Measurements from ENCODE around the gene C3orf33. TPM values are rescaled to one million over a fixed set of nuclear protein-coding genes. Genes with fewer than 3 reads are reported as not detected.

Gene C3orf33
- total and polyA plus RNA-seq, 9 of the 15 experiments (the other 6 are each of a cell fraction or from before 2014, with no cell fraction given): 4.1 to 10.2 (median 6.0) TPM

DNA sequence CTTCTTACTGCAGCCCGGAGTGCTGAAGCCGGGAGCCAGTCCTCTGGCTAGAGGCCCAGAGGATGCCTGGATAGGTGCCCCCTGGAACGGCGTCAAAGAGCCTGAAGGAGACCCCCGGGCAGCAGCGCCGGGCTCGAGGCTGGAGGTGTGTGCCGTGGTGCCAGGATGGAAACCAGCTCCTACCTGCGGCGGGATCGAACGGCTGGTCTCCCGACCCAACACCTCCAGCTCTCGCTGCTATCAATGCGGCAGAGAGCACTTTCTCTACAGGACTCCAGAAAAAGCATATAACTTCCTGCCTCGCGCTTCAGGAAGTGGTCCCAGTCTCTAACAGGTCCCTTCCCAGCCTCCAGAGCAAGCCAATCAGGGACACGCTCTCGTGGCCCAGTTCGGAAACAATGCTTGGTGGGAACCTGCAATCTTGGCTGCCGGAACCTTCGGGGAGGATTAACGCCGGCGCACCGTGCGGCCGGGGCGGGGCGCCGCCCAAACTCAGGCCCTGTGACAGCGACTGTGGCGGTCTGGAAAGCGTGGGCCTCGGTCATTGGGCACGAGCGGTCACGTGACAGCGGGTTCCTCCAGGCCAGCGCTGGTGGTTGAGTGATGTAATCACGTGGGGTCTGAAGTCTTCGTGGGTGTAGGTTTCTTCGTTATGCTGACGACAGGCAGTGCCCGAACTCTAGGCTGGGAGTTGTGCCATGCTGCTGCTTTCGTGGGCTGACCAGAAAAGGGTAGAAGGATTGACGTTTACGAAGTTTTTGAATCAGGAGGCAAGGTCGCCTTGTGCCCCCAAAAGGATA, 48.3 kb upstream of the C3orf33 start, which contains the start of gene SLC33A1 (continued):
- TF ChIP-seq, protein P1, sequence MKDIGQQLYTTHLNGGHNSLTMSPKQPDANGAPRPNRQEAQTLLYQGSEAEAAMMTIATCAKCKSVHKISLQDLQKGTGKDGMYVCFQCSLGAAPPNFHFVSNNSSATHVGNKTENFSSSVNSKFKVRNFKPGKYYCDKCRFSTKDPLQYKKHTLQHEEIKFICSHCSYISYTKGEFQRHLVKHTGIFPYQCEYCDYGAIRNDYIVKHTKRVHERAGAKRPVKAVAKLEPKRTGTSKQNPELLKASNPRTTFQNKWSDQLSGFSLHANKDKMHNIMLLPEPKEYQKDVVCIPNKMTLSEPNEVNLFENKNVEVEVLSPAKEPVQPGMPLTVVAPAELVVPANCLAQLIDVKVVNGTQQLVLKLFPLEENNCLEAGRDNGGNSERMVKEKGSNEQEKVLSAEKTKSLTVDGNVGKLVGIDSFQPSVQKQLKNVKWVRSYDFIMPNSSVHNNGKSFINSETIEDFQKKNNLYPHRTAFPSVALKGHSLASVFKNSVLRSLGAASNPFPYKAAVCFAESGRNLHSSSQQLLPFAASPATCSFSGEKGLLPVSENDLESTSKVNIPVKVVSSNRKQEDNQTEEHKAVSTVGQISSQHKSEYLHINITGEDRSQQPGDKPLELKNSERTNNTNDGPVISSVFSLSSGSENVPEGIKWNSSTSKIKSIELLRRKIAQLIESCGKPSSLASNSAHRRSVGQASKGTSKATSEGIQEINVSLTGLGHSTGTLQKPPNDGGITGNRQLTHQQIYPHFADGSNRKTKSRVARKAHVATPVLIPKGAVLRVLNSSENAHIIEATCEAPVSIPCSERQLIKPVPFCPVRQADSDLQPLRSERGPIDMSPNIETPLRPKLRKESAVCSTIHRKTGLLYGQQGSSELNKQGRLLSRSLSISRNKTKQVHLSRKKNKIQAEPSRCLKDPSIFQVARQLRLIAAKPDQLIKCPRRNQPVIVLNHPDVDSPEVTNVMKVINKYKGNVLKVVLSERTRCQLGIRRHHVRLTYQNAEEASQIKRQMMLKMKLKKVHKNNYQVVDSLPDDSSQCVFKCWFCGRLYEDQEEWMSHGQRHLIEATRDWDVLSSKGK (CRISPR knock-in tag; IDR thresholded peaks at IDR 0.05): no peak
- TF ChIP-seq TAF15 (IDR thresholded peaks at IDR 0.05; ENCODE audit: low read depth, low read length): no peak
- TF ChIP-seq SRSF9 (IDR thresholded peaks at IDR 0.05; ENCODE audit: borderline replicate concordance, low read depth, low read length): no peak
- TF ChIP-seq ZNF253 (CRISPR knock-in tag; conservative IDR thresholded peaks at IDR 0.05): no peak
- TF ChIP-seq ZNF217 (CRISPR knock-in tag; IDR thresholded peaks at IDR 0.05): no peak
- TF ChIP-seq ARID4B (CRISPR knock-in tag; IDR thresholded peaks at IDR 0.05): peak; percentile 81
- no peak for TF ChIP-seq HNRNPUL1 (IDR thresholded peaks at IDR 0.05; ENCODE audit: low read length)
- TF ChIP-seq CEBPB (tag; IDR thresholded peaks at IDR 0.05): no peak; the same call in 1 of the 2 replicates
- 0 out of 2 replicates have a peak, but pooled peaks have one; percentile 18 for TF ChIP-seq MEF2A (IDR thresholded peaks at IDR 0.05; ENCODE audit: control insufficient read depth, low read depth, low read length)
- TF ChIP-seq HDAC6 (IDR thresholded peaks at IDR 0.05; ENCODE audit: low read depth, low read length): no peak
- peak; percentile 74; the same call in 1 of the 2 replicates for TF ChIP-seq FOXP1 (CRISPR knock-in tag; IDR thresholded peaks at IDR 0.05)
- TF ChIP-seq CHD4 (IDR thresholded peaks at IDR 0.05; ENCODE audit: insufficient read depth, insufficient replicate concordance, low read depth, low read length, poor library complexity, severe bottlenecking): no peak
- peak; percentile 100 for TF ChIP-seq TOE1 (IDR thresholded peaks at IDR 0.05; ENCODE audit: borderline replicate concordance)
- no peak; the same call in 1 of the 2 replicates for TF ChIP-seq TOE1 (CRISPR knock-in tag; IDR thresholded peaks at IDR 0.05; ENCODE audit: borderline replicate concordance, low read depth)
- TF ChIP-seq ZNF695 (CRISPR knock-in tag; IDR thresholded peaks at IDR 0.05): peak; percentile 34; the same call in 1 of the 2 replicates
- TF ChIP-seq CHCHD3 (CRISPR knock-in tag; IDR thresholded peaks at IDR 0.05): no peak; the same call in 1 of the 2 replicates
- TF ChIP-seq, protein P2, sequence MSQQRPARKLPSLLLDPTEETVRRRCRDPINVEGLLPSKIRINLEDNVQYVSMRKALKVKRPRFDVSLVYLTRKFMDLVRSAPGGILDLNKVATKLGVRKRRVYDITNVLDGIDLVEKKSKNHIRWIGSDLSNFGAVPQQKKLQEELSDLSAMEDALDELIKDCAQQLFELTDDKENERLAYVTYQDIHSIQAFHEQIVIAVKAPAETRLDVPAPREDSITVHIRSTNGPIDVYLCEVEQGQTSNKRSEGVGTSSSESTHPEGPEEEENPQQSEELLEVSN (IDR thresholded peaks at IDR 0.05; ENCODE audit: borderline replicate concordance in 1 of 2, extremely low read depth in 1 of 2, insufficient read depth in 1 of 2, insufficient read length in 1 of 2, low read depth in 1 of 2, low read length in 1 of 2, poor library complexity in 1 of 2, severe bottlenecking in 1 of 2): peak; percentile 94 to 96
